A549 (cell line): ENCODE data around the gene MDM1. TPM values are rescaled to one million over a fixed set of nuclear protein-coding genes. Genes with fewer than 3 reads are reported as not detected.

ENCODE experiments used
- ATAC-seq, 2 experiments: fragments of 200-7000 bp in 1 of 2; fragments of >200 bp in 1 of 2; cut with Nextera tagmentation in 1 of 2; cut with Tn5 transposase in 1 of 2; 3 replicates each; pipeline versions ENCODE4 v1.8.0 to v1.9.1; 2018 to 2020; ENCODE audit warnings: mild to moderate bottlenecking in 1 of 2, moderate library complexity in 1 of 2
- CTCF ChIA-PET: fragments of 300-600 bp; sonication (Branson Sonifier 250); formaldehyde crosslinking; extraction: SDS; loops from one replicate; lab custom pipeline; 2021; ENCODE audit warnings: antibody characterized with exemption, inconsistent platforms; lab: Yijun Ruan, JAX
- POLR2A ChIA-PET: fragments of 350-600 bp; formaldehyde crosslinking; extraction: SDS; loops from one replicate; lab custom pipeline; 2021; ENCODE audit warnings: antibody characterized with exemption, inconsistent platforms; lab: Yijun Ruan, JAX
- DNase-seq, 2 experiments: peaks; one replicate each; pipeline versions ENCODE4 v3.0.0 to v3.0.0-alpha.2; 2011 to 2016; ENCODE audit warnings: low read depth in 1 of 2, low spot score in 1 of 2
- FAIRE-seq: peaks from 2 replicates; lab custom pipeline; 2011; peaks lifted over from hg19 to GRCh38; lab: Jason Lieb, UNC
- H3K27ac ChIP-seq, 2 experiments: fragments of >200 bp; sonication (Bioruptor Twin); formaldehyde crosslinking; 3 replicates each; pipeline ENCODE4 v1.5.1; 2016 to 2017
- H3K4me1 ChIP-seq: fragments of >200 bp; sonication (Bioruptor Twin); formaldehyde crosslinking; 3 replicates; pipeline ENCODE4 v1.6.1; 2016
- H3K4me2 ChIP-seq: fragments of >200 bp; sonication (Bioruptor Twin); formaldehyde crosslinking; 3 replicates; pipeline ENCODE4 v1.6.1; 2016
- H3K4me3 ChIP-seq: fragments of >200 bp; sonication (Bioruptor Twin); formaldehyde crosslinking; 3 replicates; pipeline ENCODE4 v1.5.1; 2016
- H3K9me3 ChIP-seq: fragments of >200 bp; sonication (Bioruptor Twin); formaldehyde crosslinking; 3 replicates; pipeline ENCODE4 v1.6.1; 2016
- ATOH8 ChIP-seq: fragments of 250-450 bp; sonication (Bioruptor Pico); IDR thresholded peaks from 2 replicates; pipeline ENCODE4 v1.5.0; 2020; ENCODE audit warnings: low read depth, mild to moderate bottlenecking, moderate library complexity
- BHLHE40 ChIP-seq: IDR thresholded peaks from 2 replicates; pipeline ENCODE4 v1.6.1; 2012; ENCODE audit warnings: low read depth, low read length, inconsistent platforms
- CBX2 ChIP-seq: fragments of 200-600 bp; sonication (generic); IDR thresholded peaks from 2 replicates; pipeline ENCODE4 v1.6.1; 2016; ENCODE audit warnings: low read depth, mild to moderate bottlenecking, borderline replicate concordance
- CEBPB ChIP-seq, 2 experiments: fragments of >200 bp in 1 of 2; sonication (Bioruptor Twin) in 1 of 2; formaldehyde crosslinking in 1 of 2; IDR thresholded peaks; 2 replicates each; pipeline ENCODE4 v1.6.1; 2012 to 2016
- CHD4 ChIP-seq: fragments of 200-600 bp; sonication (generic); IDR thresholded peaks from 2 replicates; pipeline ENCODE4 v1.6.1; 2016; ENCODE audit warnings: antibody characterized with exemption, mild to moderate bottlenecking, borderline replicate concordance
- CTCF ChIP-seq: fragments of >200 bp; sonication (Bioruptor Twin); formaldehyde crosslinking; IDR thresholded peaks from 3 replicates; pipeline ENCODE4 v1.5.1; 2016
- E2F6 ChIP-seq: IDR thresholded peaks from 2 replicates; pipeline ENCODE4 v1.6.1; 2012; ENCODE audit warnings: low read depth, borderline replicate concordance
- EP300 ChIP-seq, 2 experiments: fragments of >200 bp; sonication (Bioruptor Twin); formaldehyde crosslinking; IDR thresholded peaks; 2 replicates in 1 of 2; 3 replicates in 1 of 2; pipeline ENCODE4 v1.6.1; 2016 to 2017
- HDAC2 ChIP-seq: fragments of 200-600 bp; sonication (generic); IDR thresholded peaks from 2 replicates; pipeline ENCODE4 v1.6.1; 2016
- HEYL ChIP-seq: fragments of 250-450 bp; sonication (Bioruptor Pico); IDR thresholded peaks from 2 replicates; pipeline ENCODE4 v1.8.0; 2021; ENCODE audit warnings: mild to moderate bottlenecking, moderate library complexity
- JUN ChIP-seq, 2 experiments: fragments of >200 bp; sonication (Bioruptor Twin); formaldehyde crosslinking; IDR thresholded peaks; 2 replicates in 1 of 2; 3 replicates in 1 of 2; pipeline ENCODE4 v1.6.1; 2016 to 2017
- KDM1A ChIP-seq: fragments of 200-600 bp; sonication (generic); IDR thresholded peaks from 2 replicates; pipeline ENCODE4 v1.6.1; 2016; ENCODE audit warnings: low read depth, mild to moderate bottlenecking
- KDM5A ChIP-seq: fragments of 200-600 bp; sonication (generic); IDR thresholded peaks from 2 replicates; pipeline ENCODE4 v1.6.1; 2016; ENCODE audit warnings: antibody characterized with exemption, mild to moderate bottlenecking
- MAX ChIP-seq: IDR thresholded peaks from 2 replicates; pipeline ENCODE4 v1.6.1; 2012
- NPAS2 ChIP-seq: fragments of 250-450 bp; sonication (Bioruptor Pico); IDR thresholded peaks from 2 replicates; pipeline ENCODE4 v1.8.0; 2022; ENCODE audit warnings: mild to moderate bottlenecking, moderate library complexity, borderline replicate concordance
- RARB ChIP-seq: fragments of 250-450 bp; sonication (Bioruptor Pico); IDR thresholded peaks from 2 replicates; pipeline ENCODE4 v1.8.0; 2021; ENCODE audit warnings: mild to moderate bottlenecking, moderate library complexity
- RCOR1 ChIP-seq: fragments of 150-350 bp; IDR thresholded peaks from 2 replicates; pipeline ENCODE4 v1.6.1; 2014; ENCODE audit warnings: antibody characterized with exemption, low read length, low read depth
- REST ChIP-seq: fragments of 200-600 bp; sonication (generic); IDR thresholded peaks from 2 replicates; pipeline ENCODE4 v1.6.1; 2016; ENCODE audit warnings: antibody characterized with exemption, mild to moderate bottlenecking, moderate library complexity
- SREBF2 ChIP-seq: fragments of 450-650 bp; IDR thresholded peaks from 2 replicates; pipeline ENCODE4 v1.6.1; 2014; ENCODE audit warnings: mild to moderate bottlenecking, moderate library complexity
- TFCP2L1 ChIP-seq: fragments of 250-450 bp; sonication (Bioruptor Pico); IDR thresholded peaks from 2 replicates; pipeline ENCODE4 v1.5.0; 2021; ENCODE audit warnings: mild to moderate bottlenecking
- USF2 ChIP-seq: fragments of 450-650 bp; IDR thresholded peaks from 2 replicates; pipeline ENCODE4 v1.6.1; 2014; ENCODE audit warnings: antibody characterized with exemption
- ZFP36 ChIP-seq: fragments of 450-650 bp; IDR thresholded peaks from 2 replicates; pipeline ENCODE4 v1.6.1; 2014; ENCODE audit warnings: borderline replicate concordance; ENCODE audit not compliant: partially characterized antibody
- ZSCAN20 ChIP-seq: fragments of 250-450 bp; sonication (Bioruptor Pico); IDR thresholded peaks from 2 replicates; pipeline ENCODE4 v1.8.0; 2022; ENCODE audit warnings: mild to moderate bottlenecking, moderate library complexity
- WGBS: methylation state at CpG from one replicate; pipeline ENCODE4 v1.1.6; 2017; ENCODE audit errors: missing lambda C conversion rate; 5-methylcytosine and 5-hydroxymethylcytosine counted together
- polyA plus RNA-seq, 4 experiments: library from polyadenylated mRNA; depleted of rRNA in 3 of 4; stranded (reverse); fragments of >200 nt; fragmentation: RNase III in 1 of 4; extraction: RNeasy Plus Mini Kit Qiagen cat#74134 plus additional on column Dnase treatment in 1 of 4; gene quantifications; 2 replicates in 3 of 4; 3 replicates in 1 of 4; pipeline ENCODE4 v1.2.3, GENCODE V29; 2011 to 2017

Gene MDM1
- polyA plus RNA-seq, 2 of the 4 experiments (the other 2 are of a cell fraction): 12.5 to 24.5 TPM

- CTCF ChIA-PET: no interaction called here
- FAIRE-seq: no peak
- Histone ChIP-seq H3K27ac (no peak overlapping the region), H3K4me3 (no peak overlapping the region), H3K9me3 (no peaks in the 10 kb centered on the region), H3K4me1 (no peaks in the 10 kb centered on the region), H3K4me2 (no peak overlapping the region)
- ATAC-seq: no peak
- no peak for TF ChIP-seq NPAS2 (CRISPR knock-in tag)
- TF ChIP-seq USF2: no peak
- TF ChIP-seq E2F6: no peak
- TF ChIP-seq ATOH8: no peak
- TF ChIP-seq ZSCAN20 (CRISPR knock-in tag): no peak
- no peak for TF ChIP-seq RARB (CRISPR knock-in tag)
- TF ChIP-seq HEYL (CRISPR knock-in tag): no peak
- no peak for TF ChIP-seq CHD4
- no peak for TF ChIP-seq MAX
- TF ChIP-seq KDM1A: no peak
- TF ChIP-seq JUN (IDR thresholded peaks at IDR 0.05): no peak
- no peak for TF ChIP-seq CTCF
- no peak for TF ChIP-seq SREBF2
- 57% methylated on average over 3 of the region's 3 CpGs for WGBS
- POLR2A ChIA-PET: no interaction called here
- no peak for DNase-seq
Observed at GRCh38 chr12:68270358-68270757, 61.8 kb downstream of the MDM1 start.

- TF ChIP-seq TFCP2L1 (no peak), CTCF (no peak), HDAC2 (no peak), JUN (IDR thresholded peaks at IDR 0.05) (no peak), CEBPB (IDR thresholded peaks at IDR 0.05) (no peak), REST (no peak), CHD4 (no peak), RCOR1 (no peak), ZFP36 (no peak), EP300 (IDR thresholded peaks at IDR 0.05) (no peak), RARB (CRISPR knock-in tag) (no peak), CBX2 (no peak), KDM5A (no peak), BHLHE40 (no peak)
- TF ChIP-seq, all 56 proteins: peak for 0
- Histone ChIP-seq H3K4me2 (no peak overlapping the region), H3K27ac (no peak overlapping the region), H3K4me1 (no peaks in the 10 kb centered on the region), H3K4me3 (no peak overlapping the region), H3K9me3 (no peaks in the 10 kb centered on the region)
- no peak for FAIRE-seq
- POLR2A ChIA-PET: no interaction called here
- WGBS: 45% methylated on average over 2 of the region's 2 CpGs
- no peak for ATAC-seq
- no peak for DNase-seq
- CTCF ChIA-PET: no interaction called here
Observed at GRCh38 chr12:68269779-68270178, 62.4 kb downstream of the MDM1 start.
